GM19328 (cell line): ENCODE results near the gene PRXL2B.
"Not testable (repeated sequence)": the region's sequence is repeated elsewhere in the genome, so short reads cannot be mapped to it uniquely, and the experiment has no call there.

Source experiments
- ATAC-seq: cut with Tn5 transposase; IDR thresholded peaks from one replicate; pipeline ENCODE4 v1.9.1; 2021; ENCODE audit warnings: mild to moderate bottlenecking, moderate library complexity; ENCODE audit not compliant: unreplicated experiment

The PRXL2B gene

GRCh38 chr1:2611031-2611501 is 24.5 kb downstream of the PRXL2B start:
- ATAC-seq, result no peak

- ATAC-seq, result no peak
Observed at GRCh38 chr1:2611621-2612437, 25.3 kb downstream of the PRXL2B start.

GRCh38 chr1:2612591-2613365 is 26.2 kb downstream of the PRXL2B start:
- no peak for ATAC-seq

GRCh38 chr1:2614145-2614544 is 27.6 kb downstream of the PRXL2B start:
- no peak for ATAC-seq

GRCh38 chr1:2617971-2618470 is 31.4 kb downstream of the PRXL2B start:
- ATAC-seq, result no peak

- ATAC-seq, result no peak
Observed at GRCh38 chr1:2623571-2624337, 37.2 kb downstream of the PRXL2B start.

GRCh38 chr1:2624735-2625300 is 38.2 kb downstream of the PRXL2B start:
- ATAC-seq, result no peak

- ATAC-seq, result no peak
Observed at GRCh38 chr1:2625311-2625710, 38.7 kb downstream of the PRXL2B start.

- ATAC-seq, result not testable (repeated sequence)
Observed at GRCh38 chr1:2625748-2626147, 39.2 kb downstream of the PRXL2B start.

- ATAC-seq, result no peak
Observed at GRCh38 chr1:2627746-2628145, 41.2 kb downstream of the PRXL2B start.

- ATAC-seq, result no peak
Observed at GRCh38 chr1:2628191-2628932, 41.8 kb downstream of the PRXL2B start.

- no peak for ATAC-seq
Observed at GRCh38 chr1:2628933-2629626, 42.5 kb downstream of the PRXL2B start.

GRCh38 chr1:2629627-2630497 is 43.3 kb downstream of the PRXL2B start:
- ATAC-seq, result no peak

GRCh38 chr1:2630498-2631135 is 44.0 kb downstream of the PRXL2B start:
- no peak for ATAC-seq

GRCh38 chr1:2631136-2632050 is 44.8 kb downstream of the PRXL2B start:
- ATAC-seq, result no peak

GRCh38 chr1:2632051-2632430 is 45.5 kb downstream of the PRXL2B start:
- no peak for ATAC-seq
